ENCODE results near the gene BCAR1. TPM values are rescaled to one million over a fixed set of nuclear protein-coding genes. Genes with fewer than 3 reads are reported as not detected.
A peak's percentile ranks its signal among the peaks of the same experiment; 100 is the strongest.

BCAR1 gene
- total and polyA plus RNA-seq, 2 of the 13 experiments (the other 11 are each of a cell fraction or from before 2014, with no cell fraction given): 48.1 to 51.7 TPM

- TF ChIP-seq PHF21A (CRISPR knock-in tag; IDR thresholded peaks at IDR 0.05) (no peak), ZNF121 (CRISPR knock-in tag; IDR thresholded peaks at IDR 0.05) (peak; percentile 30; the same call in 1 of the 2 replicates), ZBTB38 (CRISPR knock-in tag; IDR thresholded peaks at IDR 0.05) (no peak), NR2C2 (CRISPR knock-in tag; IDR thresholded peaks at IDR 0.05; ENCODE audit: borderline replicate concordance) (no peak), ATRX (CRISPR knock-in tag; IDR thresholded peaks at IDR 0.05; ENCODE audit: borderline replicate concordance) (no peak), ZNF282 (IDR thresholded peaks at IDR 0.05; ENCODE audit: partially characterized antibody) (no peak), SP1 (IDR thresholded peaks at IDR 0.05) (no peak), SP1 (CRISPR knock-in tag; IDR thresholded peaks at IDR 0.05) (no peak), NFE2L2 (IDR thresholded peaks at IDR 0.05; ENCODE audit: low read length) (no peak), STAG1 (CRISPR knock-in tag; IDR thresholded peaks at IDR 0.05) (no peak), KAT7 (CRISPR knock-in tag; IDR thresholded peaks at IDR 0.05; ENCODE audit: borderline replicate concordance) (no peak), KDM2A (CRISPR knock-in tag; IDR thresholded peaks at IDR 0.05; ENCODE audit: borderline replicate concordance, low read depth) (peak; percentile 9; the same call in 1 of the 2 replicates), MIXL1 (CRISPR knock-in tag; IDR thresholded peaks at IDR 0.05) (no peak), NRL (CRISPR knock-in tag; IDR thresholded peaks at IDR 0.05; ENCODE audit: borderline replicate concordance) (peak; percentile 35; the same call in 1 of the 2 replicates), ZNF138 (CRISPR knock-in tag; IDR thresholded peaks at IDR 0.05; ENCODE audit: low read depth) (no peak), SKIL (CRISPR knock-in tag; IDR thresholded peaks at IDR 0.05; ENCODE audit: borderline replicate concordance) (no peak), SNRNP70 (IDR thresholded peaks at IDR 0.05; ENCODE audit: low read depth, low read length) (no peak), HNRNPL (IDR thresholded peaks at IDR 0.05; ENCODE audit: low read depth, low read length) (peak; percentile 93), ZFP90 (CRISPR knock-in tag; IDR thresholded peaks at IDR 0.05; ENCODE audit: borderline replicate concordance) (no peak), SIN3A (IDR thresholded peaks at IDR 0.05; ENCODE audit: borderline replicate concordance, low read depth, low read length) (no peak), CTCF (CRISPR knock-in tag; IDR thresholded peaks at IDR 0.05) (no peak), U2AF1 (optimal IDR thresholded peaks at IDR 0.05; ENCODE audit: low read depth, low read length) (no peak), KDM5B (CRISPR knock-in tag; IDR thresholded peaks at IDR 0.05; ENCODE audit: borderline replicate concordance) (no peak), ZNF124 (CRISPR knock-in tag; IDR thresholded peaks at IDR 0.05) (no peak), ADNP (CRISPR knock-in tag; IDR thresholded peaks at IDR 0.05) (no peak), ARID5B (CRISPR knock-in tag; IDR thresholded peaks at IDR 0.05) (0 out of 2 replicates have a peak, but pooled peaks have one; percentile 15)
Observed at GRCh38 chr16:75263963-75264445, 12.6 kb upstream of the BCAR1 start (continued).

All from HepG2 (cell line).